SK-N-MC (cell line): ENCODE results near the gene VPS25.
"Not testable (repeated sequence)": the region's sequence is repeated elsewhere in the genome, so short reads cannot be mapped to it uniquely, and the experiment has no call there.

ENCODE experiments used
- EZH2 ChIP-seq: fragments of 200-600 bp; sonication (generic); IDR thresholded peaks from one replicate; pipeline ENCODE4 v1.6.1; 2017; ENCODE audit warnings: antibody characterized with exemption
- FOXP2 ChIP-seq: optimal IDR thresholded peaks from 2 replicates; pipeline ENCODE3; 2011; ENCODE audit warnings: mild to moderate bottlenecking, moderate library complexity; ENCODE audit not compliant: insufficient read depth; ENCODE audit errors: extremely low read length, control extremely low read depth
- POLR2AphosphoS5 ChIP-seq: IDR thresholded peaks from 2 replicates; pipeline ENCODE4 v1.6.1; 2012; ENCODE audit warnings: mild to moderate bottlenecking, low read depth, low read length, borderline replicate concordance

DNA sequence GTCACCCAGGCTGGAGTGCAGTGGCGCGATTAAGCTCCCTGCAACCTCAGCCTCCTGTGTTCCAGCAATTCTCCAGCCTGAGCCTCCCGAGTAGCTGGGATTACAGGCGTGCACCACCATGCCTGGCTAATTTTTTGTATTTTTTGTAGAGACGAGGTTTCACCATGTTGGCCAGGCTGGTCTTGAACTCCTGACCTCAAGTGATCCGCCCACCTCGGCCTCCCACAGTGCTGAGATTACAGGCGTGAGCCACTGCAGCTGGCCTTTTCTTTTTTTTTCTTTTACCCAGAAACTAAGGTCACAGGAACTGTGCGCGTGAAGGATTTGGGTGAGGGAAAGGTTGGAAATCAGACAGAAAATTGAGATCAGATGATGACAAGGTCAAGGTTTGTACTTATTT is 3.3 kb upstream of the VPS25 start:
- not testable (repeated sequence) for TF ChIP-seq POLR2AphosphoS5, EZH2, FOXP2
